NCI-H345 treated with DMSO at 0.1 percent for 48 hours (cell line): ENCODE data around the gene ZDHHC17.

Experiments used
- DNase-seq: peaks from one replicate; lab custom pipeline; 2025; ENCODE audit not compliant: unreplicated experiment; lab: John Stamatoyannopoulos, UW

Gene ZDHHC17

GRCh38 chr12:76813972-76814371, 50.1 kb downstream of the ZDHHC17 start:
- DNase-seq = no peak

GRCh38 chr12:76820888-76821482, 57.1 kb downstream of the ZDHHC17 start:
- no peak for DNase-seq

GRCh38 chr12:76830436-76830835, 66.5 kb downstream of the ZDHHC17 start:
- DNase-seq = no peak

GRCh38 chr12:76836633-76837032, 72.7 kb downstream of the ZDHHC17 start:
- DNase-seq = no peak

- DNase-seq = no peak
Observed at GRCh38 chr12:76847260-76847659, 83.3 kb downstream of the ZDHHC17 start.

- DNase-seq = no peak
Observed at GRCh38 chr12:76848132-76848531, 84.2 kb downstream of the ZDHHC17 start.

- no peak for DNase-seq
Observed at GRCh38 chr12:76852106-76852505, 88.2 kb downstream of the ZDHHC17 start.

GRCh38 chr12:76855271-76855670, 91.4 kb downstream of the ZDHHC17 start:
- DNase-seq = no peak

- no peak for DNase-seq
Observed at GRCh38 chr12:76856018-76856644, 92.2 kb downstream of the ZDHHC17 start.

GRCh38 chr12:76859611-76860010, 95.7 kb downstream of the ZDHHC17 start:
- no peak for DNase-seq

- DNase-seq = no peak
Observed at GRCh38 chr12:76860256-76860655, 96.3 kb downstream of the ZDHHC17 start.

GRCh38 chr12:76863005-76863670, 99.2 kb downstream of the ZDHHC17 start:
- DNase-seq = no peak

- DNase-seq = no peak
Observed at GRCh38 chr12:76863837-76864236, 99.9 kb downstream of the ZDHHC17 start.

GRCh38 chr12:76864791-76865400, 101.0 kb downstream of the ZDHHC17 start:
- no peak for DNase-seq

GRCh38 chr12:76866151-76866567, 102.2 kb downstream of the ZDHHC17 start:
- no peak for DNase-seq

GRCh38 chr12:76866726-76867125, 102.8 kb downstream of the ZDHHC17 start:
- DNase-seq = no peak

- DNase-seq = no peak
Observed at GRCh38 chr12:76871082-76871481, 107.2 kb downstream of the ZDHHC17 start.

- no peak for DNase-seq
Observed at GRCh38 chr12:76871742-76872141, 107.8 kb downstream of the ZDHHC17 start.

- no peak for DNase-seq
Observed at GRCh38 chr12:76872415-76872814, 108.5 kb downstream of the ZDHHC17 start.

- no peak for DNase-seq
Observed at GRCh38 chr12:76874027-76874426, 110.1 kb downstream of the ZDHHC17 start.

- no peak for DNase-seq
Observed at GRCh38 chr12:76874491-76875190, 110.7 kb downstream of the ZDHHC17 start.
